ENCODE results near the gene P3R3URF. TPM values are rescaled to one million over a fixed set of nuclear protein-coding genes. Genes with fewer than 3 reads are reported as not detected.

Gene P3R3URF
- total and polyA plus RNA-seq, 2 donors (not counting 3 experiments of a cell fraction or from before 2014, with no cell fraction given) = not detected

- CTCF ChIA-PET = interaction anchor here (1.0 to 3.4 kb wide), 3 partner anchors 18 to 22 kb away, joined by 4 to 32 read pairs (median 7); no protein-coding TSS in a partner anchor
- POLR2A ChIA-PET = no interaction called here
- Histone ChIP-seq H4K20me1 (replicated peaks; ENCODE audit: control insufficient read depth, extremely low read depth, insufficient read depth, low read length) (no peaks in the 10 kb centered on the region), H3K9ac (replicated peaks; ENCODE audit: extremely low read depth, insufficient read depth, low read length) (no peak overlapping the region), H3K9me3 (replicated peaks; ENCODE audit: control insufficient read depth, insufficient read depth, low read length) (no peaks in the 10 kb centered on the region), H3K27ac (ENCODE audit: insufficient read depth, low read depth, low read length) (no peak overlapping the region), H3K4me2 (ENCODE audit: insufficient read depth, low read length) (no peak overlapping the region), H3K9me1 (replicated peaks; ENCODE audit: control insufficient read depth, extremely low read depth, insufficient read depth, low read length) (no peaks in the 10 kb centered on the region), H3K4me1 (ENCODE audit: control insufficient read depth, extremely low read depth, insufficient read depth, low read length) (peaks cover 8% of the 10 kb centered on the region), H3K79me2 (ENCODE audit: control insufficient read depth, insufficient read depth, low read length) (no peaks in the 10 kb centered on the region), H3K4me3 (replicated peaks in 1 of 3; ENCODE audit: insufficient read depth in 1 of 3, low read depth in 1 of 3, low read length in 3 of 3) (no peak overlapping the region), H3K36me3 (ENCODE audit: control insufficient read depth in 2 of 2, extremely low read depth in 1 of 2, insufficient read depth in 2 of 2, low read length in 2 of 2) (no peaks in the 10 kb centered on the region), H2AFZ (ENCODE audit: low read depth, low read length) (no peak overlapping the region), H3K27me3 (ENCODE audit: control insufficient read depth in 2 of 2, insufficient read depth in 2 of 2, low read length in 2 of 2) (no peaks in the 10 kb centered on the region)
- TF ChIP-seq MYC (IDR thresholded peaks at IDR 0.05; ENCODE audit: low read depth, low read length) (no peak), GATA2 (IDR thresholded peaks at IDR 0.05; ENCODE audit: insufficient read depth, insufficient read length, low read depth, low read length) (no peak), FOS (IDR thresholded peaks at IDR 0.05; ENCODE audit: borderline replicate concordance, insufficient read depth, low read length) (no peak), CTCF (IDR thresholded peaks at IDR 0.05; ENCODE audit: extremely low read depth in 1 of 2, insufficient read depth in 1 of 2, low read depth in 1 of 2, low read length in 2 of 2) (no peak), POLR2A (IDR thresholded peaks at IDR 0.05; ENCODE audit: low read depth, low read length) (no peak), JUN (IDR thresholded peaks at IDR 0.05; ENCODE audit: borderline replicate concordance, insufficient read depth, insufficient read length, low read depth) (no peak), EZH2 (IDR thresholded peaks at IDR 0.05; ENCODE audit: borderline replicate concordance, low read depth, low read length, severe bottlenecking) (no peak), POLR2AphosphoS5 (IDR thresholded peaks at IDR 0.05; ENCODE audit: insufficient read depth, low read depth, low read length) (no peak), MAX (IDR thresholded peaks at IDR 0.05; ENCODE audit: insufficient read depth, insufficient read length) (no peak)
- intact Hi-C loops (cut with micrococcal nuclease) (no loop called here), dilution Hi-C loops (cut with MboI; ENCODE audit: extremely low pct_ligation_motif_present, low sequenced_read_pairs) (no loop called here)
- FAIRE-seq (peak; percentile 4), DNase-seq (ENCODE audit: low read depth, low spot score) (no peak)
- BruUV-seq (replicated peaks) = no TSS peak
These were observed 28.9 kb upstream of the P3R3URF start for GRCh38 chr1:46205141-46205540.
